SIG-M5 treated with dmso at 0.1 percent for 504 hours (cell line): ENCODE measurements around the gene DGCR2.

Source experiments
- DNase-seq: peaks from one replicate; lab custom pipeline; 2025; ENCODE audit not compliant: unreplicated experiment; lab: John Stamatoyannopoulos, UW

DGCR2 gene

GRCh38 chr22:19146215-19146968, 24.2 kb upstream of the DGCR2 start:
- DNase-seq: no peak

DNA sequence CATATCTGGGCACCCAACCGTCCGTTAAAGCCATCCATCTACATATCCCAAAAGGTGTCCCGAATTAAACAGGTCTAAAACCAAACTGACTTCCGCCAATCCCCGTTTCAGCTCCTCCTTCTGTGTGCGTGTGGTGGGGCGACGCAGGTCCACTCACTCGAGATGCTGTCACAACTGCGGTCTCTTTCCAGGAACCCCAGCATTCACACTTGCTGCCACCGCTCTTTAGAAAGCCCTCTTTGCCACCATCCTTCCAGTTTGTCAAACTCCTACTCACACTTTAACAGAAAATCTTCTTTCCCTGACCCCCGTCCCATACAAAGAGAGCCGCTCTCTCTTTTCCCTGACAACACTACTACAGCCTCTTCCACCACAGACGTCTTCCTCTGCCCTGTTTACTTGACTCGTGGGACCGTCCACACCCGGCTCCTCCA, 21.8 kb upstream of the DGCR2 start:
- DNase-seq: peak; percentile 30

- DNase-seq: no peak
Observed at GRCh38 chr22:19143212-19143611, 21.0 kb upstream of the DGCR2 start.

DNA sequence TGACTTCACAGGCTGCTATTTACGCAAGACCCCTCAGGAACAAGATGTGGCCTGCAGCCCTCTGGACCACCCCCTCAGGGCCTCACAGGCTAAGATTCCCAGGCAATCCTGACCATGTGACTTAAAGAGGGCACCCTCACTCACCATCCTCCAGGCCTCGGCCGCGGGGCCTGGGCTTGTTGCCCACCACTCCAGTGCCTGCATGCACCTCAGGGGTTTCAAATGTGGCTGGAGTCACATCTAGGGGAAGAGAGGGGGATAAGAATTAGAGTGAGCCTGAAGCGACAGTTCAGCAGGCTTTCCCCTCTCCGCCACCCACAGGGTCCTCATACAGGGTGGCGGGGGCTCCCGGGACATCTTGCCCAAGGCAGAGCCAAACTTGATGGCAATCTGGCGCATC, 20.2 kb upstream of the DGCR2 start:
- no peak for DNase-seq

DNA sequence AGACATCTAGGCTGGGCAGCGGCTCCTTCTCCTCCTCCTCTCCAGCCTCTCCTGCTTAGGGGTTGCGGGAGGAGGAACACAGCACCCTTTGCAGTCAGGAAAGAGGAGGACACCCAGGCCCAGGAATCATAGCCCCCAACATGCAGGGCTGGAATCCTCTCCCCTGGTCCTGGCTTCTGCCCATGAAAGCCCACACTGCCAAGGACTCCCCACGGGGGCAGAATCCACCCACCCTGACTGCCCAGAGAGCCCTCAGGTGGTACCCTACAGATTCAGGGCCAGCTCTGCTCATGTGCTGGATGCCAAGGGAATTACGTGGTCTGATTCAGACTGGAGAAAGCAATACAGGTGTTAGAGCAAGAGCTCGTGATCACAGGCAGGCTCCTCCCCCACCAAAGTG, 17.8 kb upstream of the DGCR2 start:
- no peak for DNase-seq

GRCh38 chr22:19139001-19139356, 16.8 kb upstream of the DGCR2 start:
- no peak for DNase-seq

DNA sequence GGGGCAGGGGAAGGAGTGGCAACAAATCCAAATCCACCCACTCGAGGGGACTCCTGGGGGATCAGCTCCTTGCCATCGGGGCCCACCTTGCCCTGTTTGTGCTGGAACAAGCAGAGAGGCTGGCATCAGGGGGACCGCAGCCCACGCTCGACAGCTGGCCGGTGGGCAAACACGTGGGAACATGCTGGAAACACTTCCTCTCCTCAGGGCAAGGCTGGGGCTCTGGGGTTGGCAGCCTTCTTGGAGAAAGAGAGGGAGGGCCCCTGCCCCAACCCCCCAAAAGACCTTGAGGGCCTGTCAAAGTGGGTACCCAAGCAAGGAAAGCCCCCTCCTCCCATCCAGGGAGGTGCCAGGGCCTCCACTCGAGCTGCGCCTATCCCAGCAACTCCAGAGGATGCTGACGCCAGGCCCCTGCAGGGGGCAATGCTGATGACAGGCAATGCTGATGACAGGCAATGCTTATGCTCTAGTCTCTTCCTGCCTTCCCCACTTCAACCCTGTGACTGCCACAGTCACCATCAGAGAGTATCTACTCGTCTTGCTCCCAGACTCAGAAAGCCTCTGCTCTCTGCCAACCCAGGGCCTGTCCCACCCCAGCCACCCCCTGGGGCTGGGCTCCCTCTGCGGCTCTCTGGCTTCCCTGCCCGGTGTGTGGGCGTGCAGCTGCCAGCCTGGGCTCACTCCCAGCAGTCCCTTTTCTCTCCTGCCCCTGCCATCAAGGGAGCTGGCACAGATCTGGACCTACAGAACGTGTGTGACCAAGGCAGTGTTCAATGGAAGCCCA, 16.2 kb upstream of the DGCR2 start:
- no peak for DNase-seq

GRCh38 chr22:19137384-19138216, 15.4 kb upstream of the DGCR2 start:
- DNase-seq: no peak

DNA sequence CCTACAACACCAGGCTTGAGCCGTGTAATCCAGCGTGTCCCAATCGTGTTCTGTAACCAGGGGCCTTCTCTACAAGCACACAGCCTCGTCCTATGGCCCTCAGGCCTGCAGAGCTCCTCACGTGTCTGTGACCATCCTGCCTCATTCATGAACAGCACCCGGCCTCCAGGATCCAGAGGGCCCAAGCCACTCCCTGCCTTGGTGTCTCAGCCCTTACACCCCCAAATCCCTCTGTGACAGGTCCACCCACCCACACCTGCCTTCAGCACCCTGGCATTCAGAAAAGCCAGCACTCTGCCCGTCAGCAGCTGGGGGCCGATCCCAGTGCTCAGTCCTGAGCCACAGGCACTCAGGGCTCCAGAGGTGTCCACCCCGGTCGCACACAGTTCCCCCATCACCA, 14.7 kb upstream of the DGCR2 start:
- no peak for DNase-seq

GRCh38 chr22:19134874-19135273, 12.7 kb upstream of the DGCR2 start:
- no peak for DNase-seq

GRCh38 chr22:19134176-19134831, 12.1 kb upstream of the DGCR2 start:
- no peak for DNase-seq

DNA sequence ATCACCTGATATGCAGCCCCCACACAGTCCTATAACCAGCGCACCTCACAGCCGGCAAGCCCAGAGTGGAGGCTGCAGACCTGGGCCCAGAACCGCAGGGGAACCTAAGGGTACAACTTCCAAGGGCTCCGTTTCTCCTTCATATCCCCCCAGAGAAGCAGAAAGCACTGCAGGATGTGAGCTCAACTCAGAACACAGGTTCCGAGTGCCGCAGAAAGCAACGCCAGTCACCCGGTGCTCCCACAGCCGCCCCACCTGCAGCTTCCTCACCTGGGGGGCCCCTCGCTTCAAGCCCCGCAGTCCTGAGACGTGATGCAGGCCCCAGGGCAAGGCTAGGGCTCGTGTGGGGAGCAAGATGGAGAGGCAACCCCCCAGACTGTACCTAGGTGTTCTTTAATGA, 11.3 kb upstream of the DGCR2 start:
- DNase-seq: no peak

DNA sequence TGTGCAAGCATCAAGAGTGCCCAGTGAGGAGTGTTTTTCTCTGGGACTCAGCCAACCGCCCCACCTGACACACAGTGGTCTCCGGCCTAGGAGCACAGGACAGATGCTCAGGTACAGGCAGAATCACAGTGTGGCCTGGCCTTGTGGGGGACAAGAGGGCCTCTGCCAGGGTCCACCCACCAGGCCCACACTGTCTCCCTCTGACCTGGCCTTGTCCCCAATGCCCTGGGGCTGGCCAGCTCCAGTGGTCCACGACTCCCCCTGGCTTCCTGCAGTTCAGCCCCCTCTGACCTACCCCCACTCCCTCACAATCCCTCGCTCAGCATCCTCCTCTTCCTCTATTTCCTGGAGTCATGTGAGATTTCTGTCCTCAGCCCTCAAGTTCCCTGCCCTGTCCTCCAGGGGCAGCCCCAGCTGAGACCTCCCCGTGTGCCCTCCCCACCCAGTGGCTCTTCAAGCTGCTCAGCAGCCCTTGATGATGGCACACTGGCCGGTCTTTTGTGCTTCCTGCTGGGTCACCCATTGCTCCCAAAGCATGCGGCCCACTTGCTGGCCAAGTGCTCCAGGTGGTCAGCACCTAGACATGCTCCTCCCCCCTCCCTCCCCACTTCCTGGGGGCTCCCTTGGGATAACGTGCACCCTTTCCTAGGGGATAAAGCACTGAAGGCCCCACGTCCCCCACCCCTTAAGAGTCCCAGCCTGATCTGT, 10.6 kb upstream of the DGCR2 start:
- DNase-seq: no peak

GRCh38 chr22:19132153-19132552, 9.9 kb upstream of the DGCR2 start:
- DNase-seq: no peak

DNA sequence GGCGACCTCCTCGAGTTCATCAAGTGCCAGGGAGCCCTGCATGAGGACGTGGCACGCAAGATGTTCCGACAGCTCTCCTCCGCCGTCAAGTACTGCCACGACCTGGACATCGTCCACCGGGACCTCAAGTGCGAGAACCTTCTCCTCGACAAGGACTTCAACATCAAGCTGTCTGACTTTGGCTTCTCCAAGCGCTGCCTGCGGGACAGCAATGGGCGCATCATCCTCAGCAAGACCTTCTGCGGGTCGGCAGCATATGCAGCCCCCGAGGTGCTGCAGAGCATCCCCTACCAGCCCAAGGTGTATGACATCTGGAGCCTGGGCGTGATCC, 9.4 kb upstream of the DGCR2 start:
- no peak for DNase-seq

DNA sequence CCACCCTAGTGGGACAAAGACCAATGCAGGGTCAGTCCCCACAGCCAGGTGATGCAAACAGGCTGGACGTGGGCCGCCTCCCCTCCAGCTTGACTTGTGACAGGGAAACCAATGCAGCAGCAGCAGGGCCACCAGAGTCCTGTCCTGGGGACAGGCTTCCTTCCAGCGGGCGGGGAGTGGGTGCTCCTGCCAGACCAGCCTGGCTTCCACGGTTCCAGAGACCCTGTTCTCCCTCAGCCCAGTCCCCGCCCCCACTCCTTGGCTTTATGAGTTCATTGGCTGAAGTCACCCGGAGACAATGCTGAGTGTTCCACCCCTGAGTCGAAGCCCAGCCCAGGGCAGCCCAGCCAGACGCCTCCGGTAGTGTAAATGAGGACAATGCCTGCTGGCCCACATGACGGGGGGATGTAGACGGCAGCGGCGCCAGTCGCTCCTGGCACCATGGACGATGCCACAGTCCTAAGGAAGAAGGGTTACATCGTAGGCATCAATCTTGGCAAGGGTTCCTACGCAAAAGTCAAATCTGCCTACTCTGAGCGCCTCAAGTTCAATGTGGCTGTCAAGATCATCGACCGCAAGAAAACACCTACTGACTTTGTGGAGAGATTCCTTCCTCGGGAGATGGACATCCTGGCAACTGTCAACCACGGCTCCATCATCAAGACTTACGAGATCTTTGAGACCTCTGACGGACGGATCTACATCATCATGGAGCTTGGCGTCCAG, 8.9 kb upstream of the DGCR2 start, which contains the start of gene TSSK2:
TSSK2 (plus strand) TSS at position 350 of the 726 bp plus-strand sequence; CDS start at position 442, 92 bp downstream.
- no peak for DNase-seq

DNA sequence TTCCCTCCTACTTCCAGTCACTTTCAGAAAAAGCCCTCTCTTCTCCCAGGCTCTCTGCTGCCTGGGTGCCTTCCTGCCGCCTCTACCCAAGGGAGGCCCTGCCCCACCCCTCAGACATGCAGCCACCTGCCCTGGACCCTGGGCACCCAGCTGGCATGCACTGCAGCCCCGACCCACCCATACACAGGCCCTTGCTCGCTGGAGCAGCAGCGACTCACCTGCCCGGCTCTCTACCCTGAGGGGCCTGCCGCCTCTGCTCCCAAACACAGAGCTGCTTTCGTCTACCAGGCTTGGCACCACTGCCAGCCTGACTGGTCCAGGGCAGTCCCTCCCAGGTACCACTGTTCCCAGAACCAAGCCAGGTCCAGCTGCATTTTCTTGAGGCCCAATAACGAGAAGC, 7.7 kb upstream of the DGCR2 start:
- DNase-seq: no peak

DNA sequence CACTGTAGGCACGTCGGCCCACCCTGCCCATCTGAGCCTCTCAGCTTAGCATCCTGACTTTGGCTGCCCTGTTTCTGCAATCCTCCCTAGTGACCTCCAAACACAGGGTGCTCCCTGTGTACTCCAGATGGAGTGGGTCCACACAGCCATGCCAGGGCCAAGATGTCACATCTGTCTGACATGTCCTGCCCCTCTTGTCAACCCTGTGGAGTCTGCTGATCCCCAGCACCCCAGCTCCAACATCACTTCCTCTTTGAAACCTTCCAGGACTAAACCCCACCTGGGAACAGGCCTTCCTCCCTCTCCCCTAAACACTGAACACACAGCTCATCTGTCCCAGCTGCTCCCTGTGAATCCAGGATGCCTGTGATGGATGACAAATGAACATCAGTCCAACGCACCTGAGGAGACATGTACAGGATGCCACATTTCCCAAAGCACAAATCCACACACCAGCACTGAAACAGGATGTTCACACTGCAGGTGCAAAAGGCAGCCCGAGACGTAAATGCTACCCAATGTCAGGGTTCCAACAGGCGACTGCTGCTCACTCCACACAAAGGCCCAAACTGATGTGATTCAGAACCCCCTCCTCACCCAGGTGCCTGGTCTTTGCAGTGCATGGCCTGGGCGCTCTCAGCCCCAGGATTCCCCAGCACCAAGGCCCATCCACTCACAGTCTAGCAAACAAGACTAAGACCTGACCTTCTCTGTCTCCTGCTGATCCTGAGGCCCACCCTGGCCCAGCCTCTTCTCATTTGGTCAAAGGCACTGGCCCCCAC, 6.9 kb upstream of the DGCR2 start:
- no peak for DNase-seq

DNA sequence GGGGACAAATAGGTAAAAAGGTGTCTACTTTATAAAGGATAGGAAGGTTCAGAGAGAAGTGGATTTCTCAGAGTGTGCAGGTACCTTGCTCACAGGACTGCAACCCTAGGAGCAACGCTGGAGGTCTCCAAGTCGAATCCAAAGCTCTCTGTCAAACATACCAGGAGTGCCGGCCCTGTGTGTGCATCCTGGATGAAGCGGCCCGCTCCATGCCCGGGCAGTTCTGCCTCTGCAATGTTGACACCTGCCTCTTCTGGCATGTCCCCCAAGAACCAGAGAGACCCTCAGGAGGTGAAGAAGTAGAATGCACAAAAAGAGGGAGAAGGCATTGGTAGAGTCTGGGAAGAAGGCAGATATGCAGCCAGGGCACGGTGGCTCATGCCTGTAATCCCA, 5.8 kb upstream of the DGCR2 start:
- no peak for DNase-seq
